ENCODE data around the gene TSPAN9.

Gene TSPAN9

GRCh38 chr12:3149515-3150307, 72.5 kb downstream of the TSPAN9 start:
- Histone ChIP-seq H3K36me3 (no peaks in the 10 kb centered on the region), H3K27ac (no peak overlapping the region)

GRCh38 chr12:3150308-3150670, 73.1 kb downstream of the TSPAN9 start:
- no peaks in the 10 kb centered on the region for H3K36me3 ChIP-seq
- H3K27ac ChIP-seq: no peak overlapping the region
- peaks cover 0 to 49% (median 26%) of the 10 kb centered on the region in 10 experiments; a peak in 16 of 20 replicates for H3K4me1 ChIP-seq
- no peak overlapping the region for H3K4me3 ChIP-seq
- H3K27me3 ChIP-seq: peaks cover 0 to 33% (median 0%) of the 10 kb centered on the region in 11 experiments; a peak in 3 of 22 replicates
- H3K9ac ChIP-seq: no peak overlapping the region
- no peak for TF ChIP-seq Cebpa-rat (IDR thresholded peaks at IDR 0.05)
- H4K20me1 ChIP-seq: peaks cover 0 to 67% (median 7%) of the 10 kb centered on the region in 11 experiments; a peak in 10 of 22 replicates
- H3K4me2 ChIP-seq: peak overlapping the region in 2 of 11 experiments; percentile 29 to 76; a peak in 3 of 22 replicates
- H3K9me3 ChIP-seq (replicated peaks in 1 of 11): no peaks in the 10 kb centered on the region

More at GRCh38 chr12:3149515-3150307, 72.5 kb downstream of the TSPAN9 start:
- H3K9ac ChIP-seq: no peak overlapping the region
- peaks cover 0 to 38% (median 0%) of the 10 kb centered on the region in 11 experiments; a peak in 3 of 22 replicates for H3K27me3 ChIP-seq
- H4K20me1 ChIP-seq: peaks cover 0 to 72% (median 7%) of the 10 kb centered on the region in 11 experiments; a peak in 10 of 22 replicates
- H3K9me3 ChIP-seq (replicated peaks in 1 of 11): no peaks in the 10 kb centered on the region
- H3K4me2 ChIP-seq: no peak overlapping the region
- TF ChIP-seq Cebpa-rat (IDR thresholded peaks at IDR 0.05): no peak
- H3K4me3 ChIP-seq: no peak overlapping the region
- H3K4me1 ChIP-seq: peaks cover 0 to 44% (median 24%) of the 10 kb centered on the region in 10 experiments; a peak in 16 of 20 replicates

- Histone ChIP-seq H4K20me1 (peaks cover 0 to 58% (median 7%) of the 10 kb centered on the region in 11 experiments; a peak in 10 of 22 replicates), H3K36me3 (no peaks in the 10 kb centered on the region), H3K9ac (no peak overlapping the region), H3K4me2 (peak overlapping the region in 6 of 11 experiments; percentile 56 to 76 (median 68); a peak in 9 of 22 replicates), H3K4me3 (no peak overlapping the region), H3K27me3 (peaks cover 0 to 31% (median 0%) of the 10 kb centered on the region in 11 experiments; a peak in 3 of 22 replicates), H3K27ac (no peak overlapping the region), H3K4me1 (peaks cover 0 to 51% (median 35%) of the 10 kb centered on the region in 10 experiments; a peak in 16 of 20 replicates), H3K9me3 (replicated peaks in 1 of 11) (no peaks in the 10 kb centered on the region)
- no peak for TF ChIP-seq Cebpa-rat (IDR thresholded peaks at IDR 0.05)
Observed at GRCh38 chr12:3150931-3151835, 74.0 kb downstream of the TSPAN9 start.

DNA sequence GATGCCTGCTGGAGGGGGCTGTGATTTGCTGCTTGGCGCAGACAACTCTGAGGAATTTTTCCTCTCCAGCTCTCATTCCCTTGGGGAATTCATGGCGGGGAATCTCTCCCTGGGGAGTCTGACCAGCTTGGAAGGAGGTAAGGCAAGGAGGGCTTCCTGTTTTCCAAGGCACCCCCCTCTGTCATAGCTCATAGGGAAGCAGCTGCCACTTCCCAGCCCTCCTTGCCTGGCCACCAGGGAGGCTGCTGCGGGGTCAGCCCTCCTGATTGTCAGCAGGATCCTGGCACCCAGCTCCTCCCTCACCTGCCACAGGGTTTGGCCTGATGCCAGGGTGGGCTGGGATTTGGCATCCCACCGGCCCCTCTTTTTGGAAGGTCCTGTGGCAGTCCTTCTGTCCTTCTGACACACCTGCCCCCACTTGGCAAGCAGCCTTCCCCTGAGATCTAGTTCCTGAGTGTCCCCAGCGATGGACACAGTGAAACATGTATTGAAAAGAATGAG, 74.9 kb downstream of the TSPAN9 start:
- Histone ChIP-seq H4K20me1 (peaks cover 0 to 52% (median 7%) of the 10 kb centered on the region in 11 experiments; a peak in 10 of 22 replicates), H3K4me3 (no peak overlapping the region), H3K4me1 (peaks cover 0 to 50% (median 35%) of the 10 kb centered on the region in 10 experiments; a peak in 16 of 20 replicates), H3K9ac (no peak overlapping the region), H3K36me3 (no peaks in the 10 kb centered on the region), H3K9me3 (replicated peaks in 1 of 11) (no peaks in the 10 kb centered on the region), H3K27me3 (peaks cover 0 to 23% (median 0%) of the 10 kb centered on the region in 11 experiments; a peak in 3 of 22 replicates), H3K27ac (no peak overlapping the region), H3K4me2 (peak overlapping the region in 9 of 11 experiments; percentile 31 to 76 (median 60); a peak in 16 of 22 replicates)
- no peak for TF ChIP-seq Cebpa-rat (IDR thresholded peaks at IDR 0.05)

GRCh38 chr12:3152892-3153291, 75.7 kb downstream of the TSPAN9 start:
- peak overlapping the region in 9 of 11 experiments; percentile 31 to 76 (median 60); a peak in 17 of 22 replicates for H3K4me2 ChIP-seq

GRCh38 chr12:3154006-3154405, 76.8 kb downstream of the TSPAN9 start:
- TF ChIP-seq Cebpa-rat (IDR thresholded peaks at IDR 0.05): no peak
- Histone ChIP-seq H3K36me3 (no peaks in the 10 kb centered on the region), H3K27me3 (peaks cover 0 to 14% (median 0%) of the 10 kb centered on the region in 11 experiments; a peak in 3 of 22 replicates), H4K20me1 (peaks cover 0 to 35% (median 0%) of the 10 kb centered on the region in 11 experiments; a peak in 8 of 22 replicates), H3K4me3 (no peak overlapping the region), H3K9me3 (replicated peaks in 1 of 11) (no peaks in the 10 kb centered on the region), H3K4me1 (peaks cover 0 to 50% (median 37%) of the 10 kb centered on the region in 10 experiments; a peak in 16 of 20 replicates), H3K4me2 (no peak overlapping the region), H3K9ac (no peak overlapping the region), H3K27ac (no peak overlapping the region)

More at GRCh38 chr12:3152892-3153291, 75.7 kb downstream of the TSPAN9 start:
- Histone ChIP-seq H3K4me1 (peaks cover 0 to 50% (median 35%) of the 10 kb centered on the region in 10 experiments; a peak in 16 of 20 replicates), H3K27me3 (peaks cover 0 to 20% (median 0%) of the 10 kb centered on the region in 11 experiments; a peak in 3 of 22 replicates), H4K20me1 (peaks cover 0 to 43% (median 7%) of the 10 kb centered on the region in 11 experiments; a peak in 9 of 22 replicates), H3K9me3 (replicated peaks in 1 of 11) (no peaks in the 10 kb centered on the region), H3K9ac (no peak overlapping the region), H3K36me3 (no peaks in the 10 kb centered on the region), H3K4me3 (no peak overlapping the region), H3K27ac (no peak overlapping the region)
- TF ChIP-seq Cebpa-rat (IDR thresholded peaks at IDR 0.05): no peak

- Histone ChIP-seq H3K4me2 (peak overlapping the region in 8 of 11 experiments; percentile 4 to 65 (median 42); a peak in 12 of 22 replicates), H3K4me3 (no peak overlapping the region), H4K20me1 (peaks cover 0 to 21% (median 0%) of the 10 kb centered on the region in 11 experiments; a peak in 6 of 22 replicates), H3K9ac (no peak overlapping the region), H3K36me3 (0 out of 22 replicates have a peak, but pooled peaks cover 0 to 3% (median 0%) of the 10 kb centered on the region in 11 experiments), H3K27ac (no peak overlapping the region), H3K27me3 (peaks cover 0 to 7% (median 0%) of the 10 kb centered on the region in 11 experiments; a peak in 3 of 22 replicates), H3K9me3 (replicated peaks in 1 of 11) (peaks cover 1 to 10% (median 2%) of the 10 kb centered on the region in 11 experiments; a peak in 18 of 22 replicates), H3K4me1 (peaks cover 0 to 44% (median 37%) of the 10 kb centered on the region in 10 experiments; a peak in 16 of 20 replicates)
- TF ChIP-seq Cebpa-rat (IDR thresholded peaks at IDR 0.05): no peak
Observed at GRCh38 chr12:3155702-3156370, 78.7 kb downstream of the TSPAN9 start.
